ENCODE data around the gene SLC1A1. TPM values are rescaled to one million over a fixed set of nuclear protein-coding genes. Genes with fewer than 3 reads are reported as not detected.

Gene SLC1A1
- total and polyA plus RNA-seq, 4 donors = 5.1 to 13.8 (median 5.4) TPM

DNA sequence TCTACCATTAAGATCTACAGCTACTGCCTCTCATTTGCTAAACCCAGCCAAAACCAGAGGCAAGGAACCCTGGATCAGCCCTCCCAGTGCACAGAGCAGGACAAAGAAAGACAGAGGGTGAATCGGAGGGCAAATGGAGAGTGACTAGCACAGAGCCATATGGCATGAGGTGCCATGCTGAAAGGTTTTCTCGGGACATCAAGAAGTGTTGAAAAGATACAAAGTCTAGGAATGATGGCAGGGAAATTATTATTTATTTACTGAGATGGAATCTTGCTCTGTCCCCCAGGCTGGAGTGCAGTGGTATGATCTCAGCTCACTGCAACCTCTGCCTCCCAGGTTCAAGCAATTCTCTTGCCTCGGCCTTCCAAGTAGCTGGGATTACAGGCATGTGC, 19.3 kb downstream of the SLC1A1 start:
- ATAC-seq (ENCODE audit: insufficient read depth, low FRiP score) (no peak), DNase-seq (no peak)
- peaks cover 0 to 2% (median 0%) of the 10 kb centered on the region in 5 donors for H3K4me1 ChIP-seq (ENCODE audit: control insufficient read depth in 5 of 5, insufficient read depth in 5 of 5, low read length in 5 of 5)
- no peaks in the 10 kb centered on the region for H3K36me3 ChIP-seq (ENCODE audit: control insufficient read depth in 4 of 4, insufficient read depth in 4 of 4, low read length in 4 of 4)
- no peaks in the 10 kb centered on the region for H3K27me3 ChIP-seq (ENCODE audit: control insufficient read depth in 3 of 3, insufficient read depth in 3 of 3, low read length in 2 of 3)
- TF ChIP-seq CTCF (IDR thresholded peaks at IDR 0.05; ENCODE audit: control extremely low read depth, extremely low read depth) = no peak
- H3K27ac ChIP-seq (ENCODE audit: low read depth in 1 of 2, low read length in 1 of 2) = no peak overlapping the region
- H3K9ac ChIP-seq (ENCODE audit: insufficient read depth in 1 of 2, low read length in 2 of 2) = no peak overlapping the region
- WGBS, 2 donors = 97% methylated on average over 3 of the region's 3 CpGs
- no peaks in the 10 kb centered on the region for H3K9me3 ChIP-seq (ENCODE audit: control insufficient read depth in 4 of 4, insufficient read depth in 3 of 4, low read length in 3 of 4)
- no peak overlapping the region for H3K4me3 ChIP-seq

GRCh38 chr9:4510546-4511322, 20.5 kb downstream of the SLC1A1 start:
- DNase-seq (no peak), ATAC-seq (ENCODE audit: insufficient read depth, low FRiP score) (no peak)
- Histone ChIP-seq H3K9ac (ENCODE audit: insufficient read depth in 1 of 2, low read length in 2 of 2) (no peak overlapping the region), H3K27me3 (ENCODE audit: control insufficient read depth in 3 of 3, insufficient read depth in 3 of 3, low read length in 2 of 3) (no peaks in the 10 kb centered on the region), H3K27ac (ENCODE audit: low read depth in 1 of 2, low read length in 1 of 2) (no peak overlapping the region), H3K4me1 (ENCODE audit: control insufficient read depth in 5 of 5, insufficient read depth in 5 of 5, low read length in 5 of 5) (peaks cover 0 to 2% (median 0%) of the 10 kb centered on the region in 5 donors), H3K36me3 (ENCODE audit: control insufficient read depth in 4 of 4, insufficient read depth in 4 of 4, low read length in 4 of 4) (no peaks in the 10 kb centered on the region), H3K4me3 (no peak overlapping the region), H3K9me3 (ENCODE audit: control insufficient read depth in 4 of 4, insufficient read depth in 3 of 4, low read length in 3 of 4) (no peaks in the 10 kb centered on the region)
- WGBS, 2 donors = 82 to 91% methylated on average over 4 of the region's 4 CpGs
- no peak for TF ChIP-seq CTCF (IDR thresholded peaks at IDR 0.05; ENCODE audit: control extremely low read depth, extremely low read depth)

DNA sequence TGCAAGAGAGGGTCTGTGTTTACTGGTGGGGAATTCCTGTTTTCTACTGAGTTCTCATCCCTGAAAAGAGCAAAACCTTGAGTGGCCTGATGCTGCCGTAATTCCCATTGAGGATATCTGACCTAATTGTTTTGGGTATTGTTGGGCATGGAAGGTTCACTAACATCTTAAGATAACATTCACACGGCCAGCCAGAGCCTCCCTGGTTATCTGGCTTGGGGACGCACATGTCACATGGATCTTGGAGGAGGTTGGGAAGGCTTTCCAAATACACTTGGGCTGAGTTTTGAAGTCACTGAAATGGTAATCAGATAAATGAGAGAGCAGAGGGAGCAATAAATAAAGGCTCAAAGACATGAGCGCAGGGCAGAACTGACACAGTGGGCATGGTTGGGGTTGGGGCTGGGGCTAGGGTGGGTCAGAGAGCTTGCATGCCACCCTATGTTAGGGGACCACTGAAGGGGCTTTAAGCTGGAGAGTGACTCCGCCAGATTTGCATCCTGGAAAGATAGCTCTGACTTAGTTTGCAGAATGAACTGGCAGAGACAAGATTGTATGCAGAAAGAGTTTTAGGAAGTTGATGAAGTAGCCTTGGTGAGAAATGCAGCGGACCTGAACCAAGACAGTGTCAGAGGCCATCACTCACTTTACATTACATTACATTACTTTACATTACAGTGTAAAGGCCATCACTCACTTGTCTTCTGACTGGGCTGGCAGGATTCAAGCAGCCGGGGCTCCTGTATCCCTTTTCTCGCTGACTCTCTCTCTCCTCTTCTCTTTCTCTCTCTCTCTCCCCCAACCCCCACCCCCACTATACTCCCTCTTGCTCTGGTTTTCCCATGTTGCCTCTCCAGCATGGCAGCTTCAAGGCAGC, 24.2 kb downstream of the SLC1A1 start:
- ATAC-seq (ENCODE audit: insufficient read depth, low FRiP score) (no peak), DNase-seq (no peak)
- no peak overlapping the region for H3K27ac ChIP-seq (ENCODE audit: low read depth in 1 of 2, low read length in 1 of 2)
- 79 to 88% methylated on average over 8 of the region's 8 CpGs for WGBS, 2 donors
- no peak overlapping the region for H3K9ac ChIP-seq (ENCODE audit: insufficient read depth in 1 of 2, low read length in 2 of 2)
- no peak overlapping the region for H3K4me3 ChIP-seq
- peaks cover 0 to 12% (median 1%) of the 10 kb centered on the region in 5 donors for H3K4me1 ChIP-seq (ENCODE audit: control insufficient read depth in 5 of 5, insufficient read depth in 5 of 5, low read length in 5 of 5)
- no peaks in the 10 kb centered on the region for H3K9me3 ChIP-seq (ENCODE audit: control insufficient read depth in 4 of 4, insufficient read depth in 3 of 4, low read length in 3 of 4)
- no peaks in the 10 kb centered on the region for H3K27me3 ChIP-seq (ENCODE audit: control insufficient read depth in 3 of 3, insufficient read depth in 3 of 3, low read length in 2 of 3)
- no peaks in the 10 kb centered on the region for H3K36me3 ChIP-seq (ENCODE audit: control insufficient read depth in 4 of 4, insufficient read depth in 4 of 4, low read length in 4 of 4)
- no peak for TF ChIP-seq CTCF (IDR thresholded peaks at IDR 0.05; ENCODE audit: control extremely low read depth, extremely low read depth)
